HCT116 (cell line): ENCODE data around the gene IRF2BP1. TPM values are rescaled to one million over a fixed set of nuclear protein-coding genes. Genes with fewer than 3 reads are reported as not detected.

Source experiments
- ATAC-seq: fragments of 200-7000 bp; cut with Tn5 transposase; 2 replicates; pipeline ENCODE4 v1.9.1; 2020; ENCODE audit warnings: mild to moderate bottlenecking, moderate library complexity
- BruUV-seq: library from RNA; stranded (reverse); fragments of 400-500 nt; replicated peaks from 2 replicates; lab custom pipeline; 2021; lab: Mats Ljungman, UMichigan
- CTCF ChIA-PET: fragments of 300-600 bp; sonication (Branson Sonifier 250); formaldehyde crosslinking; loops from one replicate; lab custom pipeline; 2021; ENCODE audit warnings: antibody characterized with exemption; lab: Charles Lee
- POLR2A ChIA-PET: fragments of 300-600, 350-600 bp; sonication (Branson Sonifier 250); formaldehyde crosslinking; loops from one replicate; lab custom pipeline; 2021; ENCODE audit warnings: antibody characterized with exemption; lab: Charles Lee
- RAD21 ChIA-PET, 2 experiments: fragments of 300-600 bp; sonication (Branson Sonifier 250); formaldehyde crosslinking; loops; one replicate each; lab custom pipeline; 2023; ENCODE audit warnings: low total read pairs in 2 of 2; ENCODE audit not compliant: uncharacterized antibody in 2 of 2, unreplicated experiment in 2 of 2, low non-redundant PET in 1 of 2; lab: Charles Lee
- DNase-seq: peaks from one replicate; pipeline ENCODE4 v3.0.0-alpha.2; 2010; ENCODE audit warnings: low read depth, low spot score
- H2AFZ ChIP-seq: fragments of 200-600 bp; shearing (Covaris generic), sonication (generic); 2 replicates; pipeline ENCODE4 v1.6.1; 2017; ENCODE audit warnings: low read depth, mixed run types, mixed read lengths, antibody characterized with exemption, low read length; ENCODE audit not compliant: poor library complexity, severe bottlenecking
- H3K27ac ChIP-seq: 2 replicates; pipeline ENCODE4 v1.5.1; 2012; ENCODE audit warnings: low read depth, low read length
- H3K27me3 ChIP-seq: fragments of 200-600 bp; sonication (generic); 2 replicates; pipeline ENCODE4 v1.6.1; 2016; ENCODE audit warnings: mixed run types, low read length, mixed read lengths; ENCODE audit not compliant: insufficient read depth
- H3K36me3 ChIP-seq, 2 experiments: fragments of 200-500 bp in 1 of 2; fragments of 200-600 bp in 1 of 2; sonication (Bioruptor generic) in 1 of 2; sonication (generic) in 1 of 2; 2 replicates each; pipeline versions ENCODE4 v1.5.1 to v1.6.1; 2014 to 2016; ENCODE audit warnings: low read length in 2 of 2, inconsistent platforms in 1 of 2, mixed read lengths in 1 of 2, mixed run types in 1 of 2; ENCODE audit not compliant: insufficient read depth in 2 of 2, control insufficient read depth in 1 of 2
- H3K4me1 ChIP-seq, 2 experiments: fragments of 200-600 bp in 1 of 2; sonication (generic) in 1 of 2; 2 replicates each; pipeline versions ENCODE4 v1.5.1 to v1.6.1; 2012 to 2017; ENCODE audit warnings: low read length in 2 of 2, inconsistent platforms in 1 of 2, mild to moderate bottlenecking in 1 of 2, mixed read lengths in 1 of 2, mixed run types in 1 of 2, moderate library complexity in 1 of 2; ENCODE audit not compliant: insufficient read depth in 2 of 2, control insufficient read depth in 1 of 2
- H3K4me2 ChIP-seq: fragments of 200-600 bp; sonication (generic); 2 replicates; pipeline ENCODE4 v1.6.1; 2017; ENCODE audit warnings: mixed run types, low read length, mixed read lengths
- H3K4me3 ChIP-seq, 2 experiments: fragments of 200-600 bp in 1 of 2; sonication (generic) in 1 of 2; replicated peaks in 1 of 2; 2 replicates each; pipeline ENCODE4 v1.5.1; 2011 to 2016; ENCODE audit warnings: low read length in 2 of 2, control low read depth in 1 of 2, low read depth in 1 of 2, mild to moderate bottlenecking in 1 of 2, mixed read lengths in 1 of 2, mixed run types in 1 of 2
- H3K79me2 ChIP-seq: fragments of 200-600 bp; sonication (generic); 2 replicates; pipeline ENCODE4 v1.6.1; 2017; ENCODE audit warnings: mild to moderate bottlenecking, mixed run types, low read length, moderate library complexity, mixed read lengths; ENCODE audit not compliant: insufficient read depth
- H3K9ac ChIP-seq: fragments of 200-600 bp; sonication (generic); 2 replicates; pipeline ENCODE4 v1.6.1; 2016; ENCODE audit warnings: low read length, mixed read lengths
- H3K9me2 ChIP-seq: fragments of 200-600 bp; sonication (generic), shearing (Covaris generic); 2 replicates; pipeline ENCODE4 v1.6.1; 2017; ENCODE audit warnings: mixed run types, mild to moderate bottlenecking, moderate library complexity; ENCODE audit not compliant: insufficient read depth
- H3K9me3 ChIP-seq, 2 experiments: fragments of 200-500 bp in 1 of 2; fragments of 200-600 bp in 1 of 2; sonication (Bioruptor generic) in 1 of 2; sonication (generic) in 1 of 2; 2 replicates each; pipeline ENCODE4 v1.6.1; 2014 to 2017; ENCODE audit warnings: low read length in 2 of 2, mixed read lengths in 2 of 2, inconsistent platforms in 1 of 2, low read depth in 1 of 2, mild to moderate bottlenecking in 1 of 2, mixed run types in 1 of 2, moderate library complexity in 1 of 2; ENCODE audit not compliant: control insufficient read depth in 1 of 2, insufficient read depth in 1 of 2
- H4K20me1 ChIP-seq: fragments of 200-600 bp; sonication (generic), shearing (Covaris generic); 2 replicates; pipeline ENCODE4 v1.6.1; 2017; ENCODE audit warnings: mixed run types, mild to moderate bottlenecking, moderate library complexity; ENCODE audit not compliant: insufficient read depth
- RAD21 ChIP-seq: IDR thresholded peaks from 2 replicates; pipeline ENCODE4 v1.6.1; 2012; ENCODE audit warnings: low read depth, mild to moderate bottlenecking
- YY1 ChIP-seq: IDR thresholded peaks from 2 replicates; pipeline ENCODE4 v1.6.1; 2011; ENCODE audit warnings: low read length, low read depth, moderate library complexity, mild to moderate bottlenecking; ENCODE audit not compliant: insufficient replicate concordance; ENCODE audit errors: extremely low read depth
- ZFX ChIP-seq: fragments of 450-650 bp; IDR thresholded peaks from 2 replicates; pipeline ENCODE4 v1.6.1; 2017
- intact Hi-C: fragments of 100-400 bp; cut with micrococcal nuclease; formaldehyde crosslinking; loops from 2 replicates; pipeline ENCODE4 v1.10.0; 2022
- total RNA-seq: library from RNA; stranded (reverse); gene quantifications from one replicate; pipeline ENCODE4 v1.2.1, GENCODE V29; 2021; ENCODE audit not compliant: unreplicated experiment

IRF2BP1 gene
- total RNA-seq, 1 experiment from 2014 or later, result 33.9 TPM

DNA sequence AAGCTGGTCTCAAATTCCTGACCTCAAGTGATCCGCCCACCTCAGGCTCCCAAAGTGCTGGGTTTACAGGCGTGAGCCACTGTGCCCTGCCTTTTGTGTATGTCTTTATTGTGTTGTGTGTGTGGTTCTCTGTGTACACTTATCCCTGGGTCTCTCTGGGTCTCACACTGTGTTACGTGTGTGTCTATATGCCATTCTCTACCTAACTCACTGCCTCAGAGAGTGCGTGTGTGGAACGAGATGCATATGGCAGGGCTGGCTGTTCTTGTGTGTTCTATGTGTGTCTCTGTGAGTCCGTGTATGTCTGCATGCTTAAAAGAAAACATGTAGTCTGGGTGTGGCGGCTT, 11.3 kb downstream of the IRF2BP1 start:
- Histone ChIP-seq H3K4me1 (peaks cover 6 to 23% of the 10 kb centered on the region in 2 experiments; a peak in 3 of 4 replicates), H3K79me2 (no peaks in the 10 kb centered on the region), H3K9ac (no peak overlapping the region), H3K4me2 (no peak overlapping the region), H2AFZ (no peak overlapping the region), H3K9me3 (no peaks in the 10 kb centered on the region), H3K27ac (no peak overlapping the region), H3K36me3 (no peaks in the 10 kb centered on the region; a peak in 1 of 4 replicates), H4K20me1 (no peaks in the 10 kb centered on the region), H3K27me3 (no peaks in the 10 kb centered on the region), H3K9me2 (no peaks in the 10 kb centered on the region), H3K4me3 (no peak overlapping the region)
- TF ChIP-seq YY1, result no peak
- TF ChIP-seq RAD21, result no peak
- DNase-seq (no peak), ATAC-seq (no peak)
- ChIA-PET POLR2A (interaction anchor here (0.8 kb wide), 1 partner anchor 11 kb away, joined by 3 read pairs; the partner anchor contains the start of gene SYMPK), CTCF (no interaction called here), RAD21 (no interaction called here)
- intact Hi-C loops, result no loop called here
- BruUV-seq, result no TSS peak

DNA sequence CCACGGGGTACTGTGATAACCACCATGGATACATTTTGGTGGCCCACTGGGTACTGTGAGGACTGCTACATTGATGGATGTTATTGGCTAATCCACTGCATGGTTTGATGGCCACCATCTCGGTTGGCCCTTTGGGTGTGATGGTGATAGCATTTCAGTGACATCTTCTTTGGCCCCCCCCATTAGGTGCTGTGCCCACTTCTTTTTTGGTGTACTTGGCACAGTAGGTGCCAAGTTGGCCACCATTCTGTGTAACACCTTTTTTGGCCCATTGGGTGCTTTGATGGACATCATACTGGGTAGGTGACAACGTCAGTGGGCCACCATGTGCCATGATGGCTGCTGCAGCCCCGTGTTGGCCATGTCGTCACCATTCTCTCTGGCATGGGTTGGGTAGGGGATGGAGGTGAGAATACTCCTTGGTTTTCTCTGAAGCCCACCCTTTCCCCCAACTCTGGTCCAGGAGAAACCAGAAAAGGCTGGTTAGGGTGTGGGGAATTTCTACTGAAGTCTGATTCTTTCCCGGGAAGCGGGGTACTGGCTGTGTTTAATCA, 12.6 kb downstream of the IRF2BP1 start:
- Histone ChIP-seq H3K79me2 (no peaks in the 10 kb centered on the region), H2AFZ (no peak overlapping the region), H4K20me1 (no peaks in the 10 kb centered on the region), H3K4me1 (peaks cover 4 to 17% of the 10 kb centered on the region in 2 experiments; a peak in 3 of 4 replicates), H3K27me3 (no peaks in the 10 kb centered on the region), H3K9ac (no peak overlapping the region), H3K4me2 (no peak overlapping the region), H3K9me3 (no peaks in the 10 kb centered on the region), H3K4me3 (no peak overlapping the region), H3K27ac (no peak overlapping the region), H3K9me2 (no peaks in the 10 kb centered on the region), H3K36me3 (no peaks in the 10 kb centered on the region; a peak in 1 of 4 replicates)
- ATAC-seq, result no peak
- CTCF ChIA-PET, result no interaction called here
- DNase-seq, result no peak
- BruUV-seq, result no TSS peak
- POLR2A ChIA-PET, result interaction anchor here (0.9 kb wide), 1 partner anchor 9 kb away, joined by 4 read pairs; the partner anchor contains the start of genes FOXA3 and SYMPK
- RAD21 ChIA-PET, result no interaction called here
- TF ChIP-seq ZFX, result no peak
- TF ChIP-seq, all 23 proteins: peak for 0
- intact Hi-C loops, result no loop called here
